Measurements from ENCODE around the gene PRAMEF18. TPM values are rescaled to one million over a fixed set of nuclear protein-coding genes. Genes with fewer than 3 reads are reported as not detected.
"Not testable (repeated sequence)": the region's sequence is repeated elsewhere in the genome, so short reads cannot be mapped to it uniquely, and the experiment has no call there.

Gene PRAMEF18
- total RNA-seq, 1 donor from 2014 or later, result not detected

DNA sequence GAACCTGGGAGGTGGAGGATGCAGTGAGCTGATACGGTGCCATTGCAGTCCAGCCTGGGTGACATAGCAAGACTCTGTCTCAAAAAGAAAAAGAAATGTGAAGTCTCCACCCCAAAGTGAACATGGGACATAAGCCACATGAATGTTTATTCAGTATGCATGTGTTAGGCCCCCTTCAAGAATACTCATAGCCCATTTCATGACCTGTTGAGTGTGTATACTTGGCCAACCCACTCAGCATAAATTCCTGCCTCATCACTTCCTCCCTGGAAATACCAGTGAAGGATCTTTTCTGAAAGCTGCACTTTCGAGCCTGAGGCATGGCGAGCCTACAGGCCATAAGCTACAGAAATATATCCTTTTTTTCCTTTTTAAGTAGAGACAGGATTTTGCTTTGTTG is 6.8 kb downstream of the PRAMEF18 start:
- DNase-seq (ENCODE audit: low spot score); intact Hi-C loops (cut with DNase I): not testable (repeated sequence)

DNA sequence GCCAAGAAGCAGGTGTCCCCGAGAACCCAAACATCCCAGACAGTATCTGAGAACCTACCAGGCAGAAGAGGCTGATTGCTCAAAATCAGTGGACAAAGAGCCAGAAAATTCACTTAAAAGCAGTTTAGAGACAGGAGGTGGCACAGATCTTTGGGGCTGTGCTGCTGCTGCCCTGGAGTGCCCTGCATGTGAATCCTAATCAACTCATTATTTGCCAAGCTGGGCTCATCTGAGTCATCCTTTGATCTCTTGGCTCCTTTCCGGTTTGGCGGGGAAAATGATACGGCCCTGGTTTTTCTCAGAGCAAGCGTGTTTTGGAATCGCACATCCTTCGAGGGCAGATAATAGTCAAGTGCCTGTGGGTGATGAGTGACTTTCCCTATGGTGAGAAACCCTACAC is 9.3 kb downstream of the PRAMEF18 start:
- intact Hi-C loops (cut with DNase I); DNase-seq (ENCODE audit: low spot score): not testable (repeated sequence)

DNA sequence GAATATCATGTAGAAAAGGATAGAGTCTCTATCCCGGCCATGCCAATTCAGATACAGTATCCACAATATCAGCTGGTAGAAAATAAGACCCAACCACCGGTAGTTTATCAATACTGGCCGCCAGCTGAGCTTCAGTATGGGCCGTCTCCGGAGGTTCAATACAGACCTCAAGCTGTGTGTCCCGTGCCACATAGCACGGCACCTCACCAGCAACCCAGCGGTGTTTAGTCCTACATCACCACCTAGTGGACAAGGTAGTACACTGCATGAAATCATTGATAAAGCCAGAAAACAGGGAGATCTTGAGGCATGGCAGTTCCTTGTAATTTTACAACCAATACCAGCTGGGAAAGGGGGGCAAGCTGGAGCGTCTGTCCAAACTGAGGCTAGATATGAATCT is 17.2 kb downstream of the PRAMEF18 start:
- DNase-seq (ENCODE audit: low spot score); intact Hi-C loops (cut with DNase I): not testable (repeated sequence)

DNA sequence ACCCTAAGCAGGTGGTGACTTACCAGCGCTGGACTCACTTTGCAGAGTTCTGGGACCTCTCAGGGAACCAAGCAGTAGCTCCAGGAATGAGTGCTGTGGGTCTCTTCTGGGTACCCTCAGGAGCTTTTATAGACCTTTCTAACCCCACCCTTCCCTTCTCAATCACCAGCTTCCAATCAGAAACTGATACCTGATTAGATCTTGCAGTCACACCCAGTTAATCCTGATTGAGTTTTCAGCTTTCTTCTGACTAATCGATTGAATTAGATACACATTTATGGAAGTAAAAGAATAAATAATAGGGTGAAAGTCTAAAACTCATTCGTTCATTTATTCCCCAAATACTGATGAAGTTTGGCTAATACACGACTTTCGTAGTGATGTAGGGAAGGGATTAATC is 24.6 kb downstream of the PRAMEF18 start, which contains the start of gene PRAMEF13:
PRAMEF13 (minus strand) TSS at position 101 of the 400 bp plus-strand sequence. CDS start 1,820 bp downstream, outside the sequence.
- intact Hi-C loops (cut with DNase I); DNase-seq (ENCODE audit: low spot score): not testable (repeated sequence)

Other genes starting within 250 kb of the PRAMEF18 start
- not detected for gene PRAMEF27, start 169.6 kb downstream of the PRAMEF18 start, total RNA-seq
- not detected for gene HNRNPCL3, start 165.4 kb downstream of the PRAMEF18 start, total RNA-seq
- not detected for gene PRAMEF25, start 155.4 kb downstream of the PRAMEF18 start, total RNA-seq
- gene HNRNPCL2, start 109.3 kb downstream of the PRAMEF18 start, total RNA-seq, result not detected
- not detected for gene PRAMEF26, start 70.1 kb downstream of the PRAMEF18 start, total RNA-seq
- not detected for gene HNRNPCL4, start 60.5 kb downstream of the PRAMEF18 start, total RNA-seq
- gene PRAMEF9, start 54.3 kb downstream of the PRAMEF18 start, total RNA-seq, result not detected
- gene PRAMEF13, start 24.7 kb downstream of the PRAMEF18 start, total RNA-seq, result not detected
- not detected for gene PRAMEF5, start 28.0 kb upstream of the PRAMEF18 start, total RNA-seq
- not detected for gene PRAMEF8, start 59.0 kb upstream of the PRAMEF18 start, total RNA-seq
- gene PRAMEF33, start 77.4 kb upstream of the PRAMEF18 start, total RNA-seq, result not detected
- not detected for gene PRAMEF15, start 89.4 kb upstream of the PRAMEF18 start, total RNA-seq
- gene PRAMEF14, start 121.0 kb upstream of the PRAMEF18 start, total RNA-seq, result not detected
- gene PRAMEF19, start 145.8 kb upstream of the PRAMEF18 start, total RNA-seq, result not detected
- not detected for gene PRAMEF17, start 163.5 kb upstream of the PRAMEF18 start, total RNA-seq
- gene PRAMEF20, start 184.3 kb upstream of the PRAMEF18 start, total RNA-seq, result not detected